ENCODE measurements around the gene BMPR2. TPM values are rescaled to one million over a fixed set of nuclear protein-coding genes. Genes with fewer than 3 reads are reported as not detected.

The BMPR2 gene
- polyA plus RNA-seq, 1 experiment = 78.1 TPM

DNA sequence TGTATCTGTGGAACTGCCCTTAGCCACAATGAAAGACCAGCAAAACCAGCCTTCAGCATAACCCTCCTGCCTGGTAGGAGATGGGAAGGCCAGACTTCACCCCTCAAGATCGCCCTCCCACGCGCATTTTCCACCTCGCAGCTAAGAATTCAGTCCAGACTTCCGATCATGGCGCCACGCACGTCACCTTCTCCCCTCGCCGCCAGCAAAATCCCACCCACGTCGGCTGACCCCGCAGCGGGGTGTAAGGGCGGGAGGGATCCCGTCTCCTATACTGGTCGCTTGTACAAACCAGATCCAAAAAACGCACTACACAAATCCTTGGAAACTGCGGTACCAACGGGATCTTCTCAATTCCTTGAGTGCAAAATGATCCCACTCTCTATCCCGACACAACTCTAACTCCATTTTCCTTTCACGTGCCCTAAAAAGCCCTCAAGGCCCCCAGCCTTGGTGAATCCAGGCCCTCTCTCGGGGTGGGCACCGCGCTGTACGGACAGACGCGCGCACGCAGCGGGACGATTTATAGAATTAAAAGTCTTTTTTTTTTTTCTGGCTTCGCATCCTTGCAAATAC lies 1.0 kb upstream of the BMPR2 start:
- peak; percentile 54 for DNase-seq (ENCODE audit: low read depth, low spot score)
- TF ChIP-seq, protein P1, sequence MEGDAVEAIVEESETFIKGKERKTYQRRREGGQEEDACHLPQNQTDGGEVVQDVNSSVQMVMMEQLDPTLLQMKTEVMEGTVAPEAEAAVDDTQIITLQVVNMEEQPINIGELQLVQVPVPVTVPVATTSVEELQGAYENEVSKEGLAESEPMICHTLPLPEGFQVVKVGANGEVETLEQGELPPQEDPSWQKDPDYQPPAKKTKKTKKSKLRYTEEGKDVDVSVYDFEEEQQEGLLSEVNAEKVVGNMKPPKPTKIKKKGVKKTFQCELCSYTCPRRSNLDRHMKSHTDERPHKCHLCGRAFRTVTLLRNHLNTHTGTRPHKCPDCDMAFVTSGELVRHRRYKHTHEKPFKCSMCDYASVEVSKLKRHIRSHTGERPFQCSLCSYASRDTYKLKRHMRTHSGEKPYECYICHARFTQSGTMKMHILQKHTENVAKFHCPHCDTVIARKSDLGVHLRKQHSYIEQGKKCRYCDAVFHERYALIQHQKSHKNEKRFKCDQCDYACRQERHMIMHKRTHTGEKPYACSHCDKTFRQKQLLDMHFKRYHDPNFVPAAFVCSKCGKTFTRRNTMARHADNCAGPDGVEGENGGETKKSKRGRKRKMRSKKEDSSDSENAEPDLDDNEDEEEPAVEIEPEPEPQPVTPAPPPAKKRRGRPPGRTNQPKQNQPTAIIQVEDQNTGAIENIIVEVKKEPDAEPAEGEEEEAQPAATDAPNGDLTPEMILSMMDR (IDR thresholded peaks at IDR 0.05; ENCODE audit: low read depth, low read length) = 0 out of 2 replicates have a peak, but pooled peaks have one; percentile 2
- Histone ChIP-seq H3K4me3 (ENCODE audit: low read depth, low read length) (peak overlapping the region; percentile 71), H3K9me3 (ENCODE audit: control insufficient read depth, insufficient read depth, low read length) (peaks cover 5% of the 10 kb centered on the region; the same call in 1 of the 2 replicates), H3K27me3 (ENCODE audit: control insufficient read depth, insufficient read depth, low read length) (no peaks in the 10 kb centered on the region), H3K27ac (ENCODE audit: low read depth, low read length) (peak overlapping the region; percentile 98)
- ChIA-PET CTCF (interaction anchor here (0.6 to 2.2 kb wide), 2 partner anchors 88 to 96 kb away, joined by 3 to 6 read pairs; no protein-coding TSS in a partner anchor), POLR2A (interaction anchor here (0.9 kb wide), 1 partner anchor 39 kb away, joined by 3 read pairs; no protein-coding TSS in a partner anchor)

DNA sequence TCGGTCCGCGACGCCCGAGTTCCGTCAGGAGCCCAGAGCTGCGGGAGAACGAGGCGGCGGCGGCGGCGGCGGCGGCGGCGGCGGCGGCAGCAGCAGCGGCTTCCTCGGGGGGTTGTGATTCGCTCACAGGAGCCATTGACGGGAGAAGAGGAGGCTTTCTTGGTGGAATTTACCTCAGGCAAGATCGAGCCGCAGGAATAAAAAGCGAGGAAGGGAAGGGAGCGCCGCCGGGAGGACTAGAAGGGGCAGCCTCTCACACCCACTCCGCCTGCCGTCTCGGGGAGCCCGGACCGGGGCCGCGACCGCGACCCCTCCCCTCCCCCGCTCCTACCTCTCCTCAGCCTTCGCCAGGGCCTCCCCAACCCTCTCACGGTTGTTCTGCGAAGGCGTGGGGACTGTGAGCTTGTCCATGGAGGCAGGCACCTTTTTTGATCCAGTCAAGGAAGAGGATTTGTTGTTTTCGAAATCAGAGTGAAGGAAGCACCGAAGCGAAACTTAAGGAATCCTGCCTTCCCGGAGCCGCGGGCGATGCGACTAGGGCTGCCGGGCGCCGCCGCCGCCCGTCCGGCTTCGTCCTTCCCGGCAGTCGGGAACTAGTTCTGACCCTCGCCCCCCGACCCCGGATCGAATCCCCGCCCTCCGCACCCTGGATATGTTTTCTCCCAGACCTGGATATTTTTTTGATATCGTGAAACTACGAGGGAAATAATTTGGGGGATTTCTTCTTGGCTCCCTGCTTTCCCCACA lies 506 bp downstream of the BMPR2 start:
- CTCF ChIA-PET = no interaction called here
- Histone ChIP-seq H3K27me3 (ENCODE audit: control insufficient read depth, insufficient read depth, low read length) (no peaks in the 10 kb centered on the region), H3K27ac (ENCODE audit: low read depth, low read length) (peak overlapping the region; percentile 88), H3K4me3 (ENCODE audit: low read depth, low read length) (peak overlapping the region; percentile 92), H3K9me3 (ENCODE audit: control insufficient read depth, insufficient read depth, low read length) (peaks cover 5% of the 10 kb centered on the region; the same call in 1 of the 2 replicates)
- DNase-seq (ENCODE audit: low read depth, low spot score) = no peak
- POLR2A ChIA-PET = interaction anchor here (0.5 to 0.6 kb wide), 2 partner anchors 53 to 863 kb away, joined by 3 read pairs; no protein-coding TSS in a partner anchor
- TF ChIP-seq, protein P1 (IDR thresholded peaks at IDR 0.05; ENCODE audit: low read depth, low read length) = no peak

DNA sequence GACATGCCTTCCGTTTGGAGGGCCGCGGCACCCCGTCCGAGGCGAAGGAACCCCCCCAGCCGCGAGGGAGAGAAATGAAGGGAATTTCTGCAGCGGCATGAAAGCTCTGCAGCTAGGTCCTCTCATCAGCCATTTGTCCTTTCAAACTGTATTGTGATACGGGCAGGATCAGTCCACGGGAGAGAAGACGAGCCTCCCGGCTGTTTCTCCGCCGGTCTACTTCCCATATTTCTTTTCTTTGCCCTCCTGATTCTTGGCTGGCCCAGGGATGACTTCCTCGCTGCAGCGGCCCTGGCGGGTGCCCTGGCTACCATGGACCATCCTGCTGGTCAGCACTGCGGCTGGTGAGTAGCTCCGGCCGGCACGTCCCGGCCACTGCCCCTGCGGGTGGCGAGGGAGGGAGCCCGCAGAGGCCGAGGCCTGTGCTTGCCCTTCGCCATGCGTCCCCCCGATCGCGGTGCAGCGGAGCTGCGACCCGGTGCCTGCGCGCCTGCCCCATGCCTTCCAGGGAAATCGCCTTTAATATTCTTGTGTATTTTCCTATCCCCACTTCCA lies 1.2 kb downstream of the BMPR2 start:
- no peak for DNase-seq (ENCODE audit: low read depth, low spot score)
- TF ChIP-seq, protein P1 (IDR thresholded peaks at IDR 0.05; ENCODE audit: low read depth, low read length) = no peak
- CTCF ChIA-PET = no interaction called here
- Histone ChIP-seq H3K27me3 (ENCODE audit: control insufficient read depth, insufficient read depth, low read length) (no peaks in the 10 kb centered on the region), H3K9me3 (ENCODE audit: control insufficient read depth, insufficient read depth, low read length) (peaks cover 5% of the 10 kb centered on the region; the same call in 1 of the 2 replicates), H3K27ac (ENCODE audit: low read depth, low read length) (peak overlapping the region; percentile 88), H3K4me3 (ENCODE audit: low read depth, low read length) (peak overlapping the region; percentile 92)
- POLR2A ChIA-PET = no interaction called here

DNA sequence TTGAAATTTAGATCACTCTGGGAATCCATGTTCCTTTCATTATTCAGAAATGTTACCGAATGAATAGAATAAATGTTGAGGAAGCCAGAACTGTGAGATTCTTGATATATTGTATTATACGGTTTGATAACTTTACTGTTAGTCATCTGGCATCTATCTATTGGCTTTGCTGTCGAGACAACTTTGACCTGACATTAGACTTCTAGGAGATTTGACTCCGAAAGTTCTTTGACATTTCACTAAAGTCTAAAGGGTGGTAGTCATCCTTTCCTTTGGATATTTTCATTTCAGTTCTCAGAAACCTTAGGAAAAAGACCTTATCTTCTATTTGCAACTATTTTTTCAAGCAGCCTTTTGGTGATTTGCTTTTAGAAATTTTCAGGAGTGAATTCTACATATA lies 1.9 kb downstream of the BMPR2 start:
- H3K4me3 ChIP-seq (ENCODE audit: low read depth, low read length) = peak overlapping the region; percentile 92
- H3K27me3 ChIP-seq (ENCODE audit: control insufficient read depth, insufficient read depth, low read length) = no peaks in the 10 kb centered on the region
- peaks cover 5% of the 10 kb centered on the region; the same call in 1 of the 2 replicates for H3K9me3 ChIP-seq (ENCODE audit: control insufficient read depth, insufficient read depth, low read length)
- TF ChIP-seq, protein P1 (IDR thresholded peaks at IDR 0.05; ENCODE audit: low read depth, low read length) = no peak
- no peak for DNase-seq (ENCODE audit: low read depth, low spot score)
- POLR2A ChIA-PET = interaction anchor here (0.5 kb wide), 1 partner anchor 83 kb away, joined by 3 read pairs; no protein-coding TSS in a partner anchor
- no peak overlapping the region for H3K27ac ChIP-seq (ENCODE audit: low read depth, low read length)
- CTCF ChIA-PET = interaction anchor here (2.1 kb wide), 1 partner anchor 99 kb away, joined by 5 read pairs; no protein-coding TSS in a partner anchor

Measured in AG04450 (cell line).